NCI-H1417 treated with DMSO at 0.1 percent for 48 hours (cell line): ENCODE results near the gene ADH7.

ENCODE experiments used
- DNase-seq: peaks from one replicate; lab custom pipeline; 2025; lab: John Stamatoyannopoulos, UW

ADH7 gene

GRCh38 chr4:99435154-99435553, at the start of gene ADH7:
Gene ADH7 (minus strand): TSS chr4:99435342. CDS start chr4:99435233, 109 bp downstream.
- DNase-seq = no peak

- no peak for DNase-seq
Observed at GRCh38 chr4:99483636-99484035, 48.5 kb upstream of the ADH7 start.

GRCh38 chr4:99473131-99473530, 38.0 kb upstream of the ADH7 start:
- DNase-seq = no peak

GRCh38 chr4:99471896-99472295, 36.8 kb upstream of the ADH7 start:
- no peak for DNase-seq

GRCh38 chr4:99471349-99471748, 36.2 kb upstream of the ADH7 start:
- DNase-seq = no peak

- DNase-seq = no peak
Observed at GRCh38 chr4:99468889-99469288, 33.7 kb upstream of the ADH7 start.

- no peak for DNase-seq
Observed at GRCh38 chr4:99467887-99468286, 32.7 kb upstream of the ADH7 start.

- no peak for DNase-seq
Observed at GRCh38 chr4:99463566-99463965, 28.4 kb upstream of the ADH7 start.

- no peak for DNase-seq
Observed at GRCh38 chr4:99462875-99463464, 27.8 kb upstream of the ADH7 start.

GRCh38 chr4:99461623-99462401, 26.7 kb upstream of the ADH7 start:
- no peak for DNase-seq

GRCh38 chr4:99459546-99460042, 24.5 kb upstream of the ADH7 start:
- no peak for DNase-seq

GRCh38 chr4:99458911-99459447, 23.8 kb upstream of the ADH7 start:
- DNase-seq = no peak

- DNase-seq = no peak
Observed at GRCh38 chr4:99457676-99458075, 22.5 kb upstream of the ADH7 start.

GRCh38 chr4:99457270-99457669, 22.1 kb upstream of the ADH7 start:
- no peak for DNase-seq

- DNase-seq = no peak
Observed at GRCh38 chr4:99447513-99447912, 12.4 kb upstream of the ADH7 start.

GRCh38 chr4:99447079-99447478, 11.9 kb upstream of the ADH7 start:
- no peak for DNase-seq

GRCh38 chr4:99438405-99438780, 3.3 kb upstream of the ADH7 start:
- no peak for DNase-seq

- DNase-seq = peak; percentile 39
Observed at GRCh38 chr4:99437723-99438404, 2.7 kb upstream of the ADH7 start.

- no peak for DNase-seq
Observed at GRCh38 chr4:99436976-99437722, 2.0 kb upstream of the ADH7 start.

- DNase-seq = no peak
Observed at GRCh38 chr4:99436462-99436861, 1.3 kb upstream of the ADH7 start.

- no peak for DNase-seq
Observed at GRCh38 chr4:99430106-99430505, 5.0 kb downstream of the ADH7 start.

GRCh38 chr4:99417125-99417524, 18.0 kb downstream of the ADH7 start:
- DNase-seq = no peak
